IMR-90 (cell line): ENCODE measurements around the gene TMUB2. TPM values are rescaled to one million over a fixed set of nuclear protein-coding genes. Genes with fewer than 3 reads are reported as not detected.

Experiments used
- ATAC-seq: fragments of 200-7000 bp; cut with Tn5 transposase; 2 replicates; pipeline ENCODE4 v1.9.1; 2020; ENCODE audit warnings: low read depth, mild to moderate bottlenecking, moderate library complexity
- BruUV-seq: library from RNA; stranded (reverse); fragments of 400-500 nt; replicated peaks from 2 replicates; lab custom pipeline; 2021; lab: Mats Ljungman, UMichigan
- CTCF ChIA-PET: fragments of 300-600 bp; formaldehyde crosslinking; extraction: SDS; loops from one replicate; lab custom pipeline; 2021; ENCODE audit warnings: antibody characterized with exemption; lab: Yijun Ruan, JAX
- POLR2A ChIA-PET: fragments of 300-600 bp; sonication (Branson Sonifier 250); formaldehyde crosslinking; loops from one replicate; lab custom pipeline; 2022; ENCODE audit warnings: antibody characterized with exemption; ENCODE audit not compliant: unreplicated experiment; lab: Charles Lee
- DNase-seq: peaks from one replicate; pipeline ENCODE4 v3.0.0; 2013
- H2AFZ ChIP-seq: replicated peaks from 2 replicates; pipeline ENCODE3; 2013; ENCODE audit warnings: low read length, mild to moderate bottlenecking; ENCODE audit not compliant: poor library complexity
- H2AK5ac ChIP-seq: 2 replicates; pipeline ENCODE4 v1.6.1; 2013; ENCODE audit warnings: low read depth, low read length, inconsistent platforms
- H2AK9ac ChIP-seq: replicated peaks from 2 replicates; pipeline ENCODE3; 2013; ENCODE audit warnings: mild to moderate bottlenecking, low read depth, low read length, moderate library complexity; ENCODE audit not compliant: poor library complexity
- H2BK120ac ChIP-seq: 2 replicates; pipeline ENCODE4 v1.6.1; 2013; ENCODE audit warnings: low read depth, low read length, inconsistent platforms
- H2BK15ac ChIP-seq: 3 replicates; pipeline ENCODE4 v1.6.1; 2013; ENCODE audit warnings: low read depth, low read length, inconsistent platforms
- H2BK20ac ChIP-seq: 2 replicates; pipeline ENCODE4 v1.6.1; 2013; ENCODE audit warnings: low read depth, mild to moderate bottlenecking, inconsistent platforms, low read length, moderate library complexity
- H2BK5ac ChIP-seq: 2 replicates; pipeline ENCODE4 v1.6.1; 2013; ENCODE audit warnings: mild to moderate bottlenecking, low read depth, low read length, inconsistent platforms; ENCODE audit not compliant: poor library complexity, severe bottlenecking
- H3K14ac ChIP-seq: replicated peaks from 2 replicates; pipeline ENCODE4 v1.6.1; 2013; ENCODE audit warnings: low read depth, low read length, inconsistent platforms
- H3K18ac ChIP-seq: 2 replicates; pipeline ENCODE4 v1.6.1; 2013; ENCODE audit warnings: low read depth, low read length, control low read depth
- H3K23ac ChIP-seq: 2 replicates; pipeline ENCODE4 v1.6.1; 2013; ENCODE audit warnings: low read depth, low read length, inconsistent platforms
- H3K27ac ChIP-seq: 2 replicates; pipeline ENCODE4 v1.5.1; 2013; ENCODE audit warnings: mild to moderate bottlenecking, control low read depth, low read length; ENCODE audit not compliant: insufficient read depth
- H3K27me3 ChIP-seq: 2 replicates; pipeline ENCODE4 v1.6.1; 2013; ENCODE audit warnings: low read length; ENCODE audit not compliant: control insufficient read depth, insufficient read depth
- H3K36me3 ChIP-seq: 2 replicates; pipeline ENCODE4 v1.6.1; 2013; ENCODE audit warnings: low read length, mixed read lengths; ENCODE audit not compliant: control insufficient read depth, insufficient read depth
- H3K4ac ChIP-seq: 2 replicates; pipeline ENCODE4 v1.6.1; 2013; ENCODE audit warnings: low read depth, low read length, inconsistent platforms
- H3K4me1 ChIP-seq: 2 replicates; pipeline ENCODE4 v1.6.1; 2013; ENCODE audit warnings: low read length, mixed read lengths; ENCODE audit not compliant: control insufficient read depth, insufficient read depth
- H3K4me2 ChIP-seq: 2 replicates; pipeline ENCODE4 v1.6.1; 2013; ENCODE audit warnings: low read depth, mild to moderate bottlenecking, control low read depth, low read length, moderate library complexity
- H3K4me3 ChIP-seq: 2 replicates; pipeline ENCODE4 v1.5.1; 2013; ENCODE audit warnings: low read depth, mild to moderate bottlenecking, control low read depth, low read length, moderate library complexity; ENCODE audit not compliant: insufficient read depth
- H3K56ac ChIP-seq: 2 replicates; pipeline ENCODE4 v1.6.1; 2013; ENCODE audit warnings: low read length, inconsistent platforms; ENCODE audit not compliant: insufficient read depth; ENCODE audit errors: extremely low read depth
- H3K79me1 ChIP-seq, 2 experiments: 2 replicates each; pipeline ENCODE4 v1.6.1; 2013; ENCODE audit warnings: low read length in 2 of 2, inconsistent platforms in 1 of 2, low read depth in 1 of 2
- H3K9ac ChIP-seq: 2 replicates; pipeline ENCODE4 v1.6.1; 2013; ENCODE audit warnings: low read depth, low read length, control low read depth
- H3K9me1 ChIP-seq: 2 replicates; pipeline ENCODE4 v1.6.1; 2013; ENCODE audit warnings: low read length, inconsistent platforms; ENCODE audit not compliant: insufficient read depth
- H3K9me3 ChIP-seq: 2 replicates; pipeline ENCODE4 v1.6.1; 2013; ENCODE audit warnings: low read length; ENCODE audit not compliant: control insufficient read depth, insufficient read depth
- H4K20me1 ChIP-seq: 2 replicates; pipeline ENCODE4 v1.6.1; 2013; ENCODE audit warnings: low read length, inconsistent platforms; ENCODE audit not compliant: insufficient read depth
- H4K5ac ChIP-seq: 2 replicates; pipeline ENCODE4 v1.6.1; 2013; ENCODE audit warnings: mild to moderate bottlenecking, low read depth, low read length, control low read depth
- H4K8ac ChIP-seq, 2 experiments: 2 replicates each; pipeline ENCODE4 v1.6.1; 2013; ENCODE audit warnings: low read depth in 2 of 2, low read length in 2 of 2, control low read depth in 1 of 2, inconsistent platforms in 1 of 2
- H4K91ac ChIP-seq: 2 replicates; pipeline ENCODE4 v1.6.1; 2013; ENCODE audit warnings: low read depth, low read length, inconsistent platforms; ENCODE audit not compliant: insufficient read depth
- BHLHE40 ChIP-seq: fragments of 150-350 bp; IDR thresholded peaks from 2 replicates; pipeline ENCODE4 v1.6.1; 2016; ENCODE audit warnings: mild to moderate bottlenecking, low read depth, low read length
- CHD1 ChIP-seq: IDR thresholded peaks from 2 replicates; pipeline ENCODE4 v1.6.1; 2012; ENCODE audit warnings: low read depth, low read length, improper control_type of control experiment
- CTCF ChIP-seq: conservative IDR thresholded peaks from 2 replicates; pipeline ENCODE4 v1.5.1; 2012; ENCODE audit warnings: mild to moderate bottlenecking, low read depth, low read length, improper control_type of control experiment
- ELK1 ChIP-seq: fragments of 150-350 bp; IDR thresholded peaks from 2 replicates; pipeline ENCODE4 v1.6.1; 2016; ENCODE audit warnings: low read depth, mild to moderate bottlenecking, low read length, moderate library complexity, borderline replicate concordance
- FOS ChIP-seq: fragments of 150-350 bp; IDR thresholded peaks from 2 replicates; pipeline ENCODE4 v1.6.1; 2016; ENCODE audit warnings: low read depth, low read length
- MAFK ChIP-seq: IDR thresholded peaks from 2 replicates; pipeline ENCODE4 v1.6.1; 2012; ENCODE audit warnings: low read depth, low read length, improper control_type of control experiment
- MAZ ChIP-seq: IDR thresholded peaks from 2 replicates; pipeline ENCODE4 v1.6.1; 2012; ENCODE audit warnings: low read depth, mild to moderate bottlenecking, low read length, improper control_type of control experiment, moderate library complexity, borderline replicate concordance
- MXI1 ChIP-seq: IDR thresholded peaks from 2 replicates; pipeline ENCODE4 v1.6.1; 2012; ENCODE audit warnings: low read depth, mild to moderate bottlenecking, low read length, moderate library complexity, borderline replicate concordance
- NFE2L2 ChIP-seq: fragments of 150-350 bp; IDR thresholded peaks from 2 replicates; pipeline ENCODE4 v1.6.1; 2016; ENCODE audit warnings: low read depth, mild to moderate bottlenecking, low read length
- POLR2A ChIP-seq: IDR thresholded peaks from 2 replicates; pipeline ENCODE4 v1.6.1; 2012; ENCODE audit warnings: mild to moderate bottlenecking, low read depth, low read length
- USF2 ChIP-seq: fragments of 150-350 bp; IDR thresholded peaks from 2 replicates; pipeline ENCODE4 v1.6.1; 2017; ENCODE audit warnings: mild to moderate bottlenecking, antibody characterized with exemption, low read length, low read depth
- WGBS, 2 experiments: methylation state at CpG; one replicate each; pipeline versions ENCODE4 v1.1.5 to v1.1.7; 2013; ENCODE audit warnings: missing lambda C conversion rate in 2 of 2; ENCODE audit not compliant: insufficient read length in 1 of 2; ENCODE audit errors: extremely low coverage in 2 of 2; 5-methylcytosine and 5-hydroxymethylcytosine counted together
- dilution Hi-C: fragments of 300-500 bp; cut with HindIII; formaldehyde crosslinking; loops from one replicate; pipeline ENCODE4 v1.14.3; 2018; ENCODE audit warnings: low sequenced_read_pairs; ENCODE audit not compliant: unreplicated experiment
- in situ Hi-C: fragments of 300-500 bp; cut with MboI; formaldehyde crosslinking; loops from 3 replicates; pipeline ENCODE4 v1.14.3; 2019; ENCODE audit warnings: low sequenced_read_pairs, inconsistent platforms, mixed read lengths
- intact Hi-C: fragments of 100-400 bp; cut with micrococcal nuclease; formaldehyde crosslinking; loops from 2 replicates; pipeline ENCODE4 v1.10.0; 2022
- polyA plus RNA-seq, 3 experiments: library from polyadenylated mRNA; depleted of rRNA; stranded (reverse); fragments of >200 nt; gene quantifications; 2 replicates each; pipeline ENCODE4 v1.2.3, GENCODE V29; 2012; ENCODE audit warnings: low replicate concordance in 1 of 3
- total RNA-seq: library from RNA; depleted of rRNA; stranded (reverse); fragments of >200 nt; gene quantifications from 2 replicates; pipeline ENCODE4 v1.2.3, GENCODE V29; 2012

TMUB2 gene
- total and polyA plus RNA-seq, 2 of the 4 experiments (the other 2 are of a cell fraction): 16.5 to 42.5 TPM

GRCh38 chr17:44177640-44178039, 9.1 kb upstream of the TMUB2 start:
- Histone ChIP-seq H3K14ac (no peak overlapping the region), H2BK20ac (no peak overlapping the region), H3K9me1 (no peaks in the 10 kb centered on the region), H3K4me2 (no peak overlapping the region), H3K9me3 (no peaks in the 10 kb centered on the region), H3K4ac (no peak overlapping the region), H3K27me3 (no peaks in the 10 kb centered on the region), H2BK5ac (no peak overlapping the region), H3K4me1 (no peaks in the 10 kb centered on the region), H3K56ac (no peak overlapping the region), H2AK5ac (no peak overlapping the region), H4K5ac (no peak overlapping the region), H3K79me1 (peaks cover 5 to 23% of the 10 kb centered on the region in 2 experiments), H2BK15ac (no peak overlapping the region), H2AK9ac (no peak overlapping the region), H2AFZ (no peak overlapping the region), H4K20me1 (peaks cover 3% of the 10 kb centered on the region), H3K36me3 (peaks cover 26% of the 10 kb centered on the region), H3K18ac (no peak overlapping the region), H3K9ac (no peak overlapping the region), H3K23ac (no peak overlapping the region), H2BK120ac (no peak overlapping the region), H4K8ac (no peak overlapping the region), H4K91ac (no peak overlapping the region), H3K27ac (no peak overlapping the region), H3K4me3 (no peak overlapping the region)
- ATAC-seq (no peak), DNase-seq (no peak)
- WGBS, 2 experiments: no CpG with 5 or more reads among the region's 4 CpGs
- TF ChIP-seq MAZ (no peak), MXI1 (no peak), USF2 (no peak), BHLHE40 (no peak), FOS (no peak), MAFK (no peak), ELK1 (no peak), CTCF (no peak), NFE2L2 (no peak), POLR2A (no peak), CHD1 (no peak)
- no TSS peak for BruUV-seq
- in situ Hi-C loops: no loop called here
- ChIA-PET POLR2A (no interaction called here), CTCF (no interaction called here)
- dilution Hi-C loops: no loop called here
- intact Hi-C loops: no loop called here
